HL-60/S4 (cell line): ENCODE data around the gene IL17B.

ENCODE experiments used
- in situ Hi-C: fragments of 300-500 bp; cut with MboI; formaldehyde crosslinking; loops from 2 replicates; pipeline ENCODE4 v1.14.3; 2022; ENCODE audit warnings: low sequenced_read_pairs

The IL17B gene

GRCh38 chr5:149363936-149364335, 15.2 kb downstream of the IL17B start:
- in situ Hi-C loops = no loop called here

DNA sequence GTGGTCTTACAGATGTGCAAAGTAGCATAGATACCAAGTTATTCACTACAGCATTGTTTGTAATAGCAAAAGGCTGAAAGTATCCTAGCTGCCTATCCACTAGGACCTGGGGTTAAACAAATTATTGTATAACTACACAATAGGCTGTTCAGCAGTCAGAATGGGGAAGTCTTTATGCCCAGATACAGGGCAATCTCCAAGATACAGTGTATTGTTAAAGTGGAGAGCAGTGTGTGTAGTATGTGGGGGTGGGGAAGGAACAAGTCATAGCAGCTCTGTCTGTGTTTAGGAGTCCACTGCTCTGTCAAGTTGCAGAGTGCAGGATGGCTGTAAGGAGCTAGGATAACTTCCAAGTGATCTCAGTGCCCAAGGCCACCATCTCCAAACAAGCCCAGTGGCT, 15.7 kb downstream of the IL17B start:
- in situ Hi-C loops = no loop called here

DNA sequence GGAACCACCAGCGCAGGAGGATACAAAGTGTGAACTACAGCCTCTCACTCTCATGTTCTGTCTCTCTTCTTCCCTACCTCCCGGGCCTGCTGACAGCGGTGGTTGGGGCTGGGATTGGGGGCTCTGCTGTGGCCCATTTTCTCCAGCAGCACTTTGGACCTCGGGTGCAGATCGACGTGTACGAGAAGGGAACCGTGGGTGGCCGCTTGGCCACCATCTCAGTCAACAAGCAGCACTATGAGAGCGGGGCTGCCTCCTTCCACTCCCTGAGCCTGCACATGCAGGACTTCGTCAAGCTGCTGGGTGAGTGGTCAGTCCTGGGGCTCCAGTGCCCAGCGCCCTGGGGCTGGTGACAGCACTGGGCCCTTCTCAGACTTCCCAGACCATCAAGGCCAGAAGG, 16.6 kb downstream of the IL17B start:
- in situ Hi-C loops = no loop called here

- in situ Hi-C loops = no loop called here
Observed at GRCh38 chr5:149360272-149360671, 18.8 kb downstream of the IL17B start.

GRCh38 chr5:149358868-149359495, 20.1 kb downstream of the IL17B start:
- in situ Hi-C loops = no loop called here

- in situ Hi-C loops = no loop called here
Observed at GRCh38 chr5:149358294-149358651, 20.8 kb downstream of the IL17B start.

DNA sequence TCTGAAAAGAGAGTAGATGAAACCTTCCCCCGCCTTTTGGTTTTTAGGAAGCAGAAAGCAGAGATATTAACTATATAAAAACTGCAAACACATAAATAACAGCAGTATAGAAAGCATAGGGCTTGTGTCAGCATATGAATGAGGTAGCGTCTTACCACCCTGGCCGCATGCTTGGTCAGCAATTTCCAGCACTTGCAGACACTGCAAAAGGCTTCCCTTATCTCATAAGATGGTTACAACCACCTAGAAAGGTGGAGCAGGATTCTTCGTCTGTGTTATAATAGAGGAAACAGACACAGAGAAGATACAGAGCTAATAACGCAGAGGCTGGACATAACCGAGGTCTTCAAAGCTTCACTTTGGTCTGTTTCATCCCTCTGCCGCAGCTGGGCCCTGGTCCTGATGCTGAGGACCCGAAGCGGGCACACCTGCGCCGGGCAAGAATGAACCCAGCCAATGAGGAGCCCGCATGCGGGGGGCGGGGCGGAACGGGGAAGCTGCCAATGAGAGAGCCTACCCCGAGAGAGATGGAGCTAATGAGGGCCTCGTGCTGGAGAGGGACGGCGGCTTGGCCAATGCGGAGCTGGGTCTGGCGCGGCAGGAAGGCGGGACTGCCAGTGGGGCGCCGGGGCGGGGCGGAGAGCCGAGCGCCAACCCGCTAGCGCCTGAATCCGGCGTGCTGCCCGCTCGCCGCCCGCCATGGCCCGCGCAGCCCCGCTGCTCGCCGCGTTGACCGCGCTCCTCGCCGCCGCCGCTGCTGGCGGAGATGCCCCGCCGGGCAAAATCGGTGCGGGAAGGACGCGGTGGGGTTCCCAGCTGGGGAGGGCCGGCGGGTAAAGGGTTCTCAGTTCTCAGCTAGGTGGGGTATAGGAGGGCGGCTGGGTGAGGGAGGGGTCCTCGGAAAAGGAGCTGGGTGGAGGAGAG, 21.5 kb downstream of the IL17B start, which contains the start of gene PCYOX1L:
Gene PCYOX1L (plus strand): TSS at position 677 of the 924 bp plus-strand sequence. CDS start 23 bp downstream, at position 700.
- in situ Hi-C loops = no loop called here

DNA sequence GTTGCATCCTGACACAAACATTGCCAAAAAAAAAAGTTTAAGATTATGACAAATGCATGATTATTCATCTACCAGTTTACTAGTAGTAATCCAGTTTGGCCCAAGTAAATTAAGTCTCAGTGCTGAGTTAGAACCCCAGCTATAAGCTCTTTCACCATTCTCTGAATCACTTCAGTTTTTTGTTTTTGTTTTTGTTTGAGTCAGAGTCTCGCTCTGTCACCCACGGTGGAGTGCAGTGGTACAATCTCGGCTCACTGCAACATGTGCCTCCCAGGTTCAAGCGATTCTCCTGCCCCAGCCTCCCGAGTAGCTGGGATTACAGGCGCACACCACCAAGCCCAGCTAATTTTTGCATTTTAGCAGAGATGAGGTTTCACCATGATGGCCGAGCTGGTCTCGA, 22.7 kb downstream of the IL17B start:
- in situ Hi-C loops = no loop called here

GRCh38 chr5:149355688-149356087, 23.4 kb downstream of the IL17B start:
- in situ Hi-C loops = no loop called here

- in situ Hi-C loops = no loop called here
Observed at GRCh38 chr5:149353911-149354310, 25.2 kb downstream of the IL17B start.

GRCh38 chr5:149352169-149352568, 26.9 kb downstream of the IL17B start:
- in situ Hi-C loops = no loop called here

- in situ Hi-C loops = no loop called here
Observed at GRCh38 chr5:149349382-149349781, 29.7 kb downstream of the IL17B start.

DNA sequence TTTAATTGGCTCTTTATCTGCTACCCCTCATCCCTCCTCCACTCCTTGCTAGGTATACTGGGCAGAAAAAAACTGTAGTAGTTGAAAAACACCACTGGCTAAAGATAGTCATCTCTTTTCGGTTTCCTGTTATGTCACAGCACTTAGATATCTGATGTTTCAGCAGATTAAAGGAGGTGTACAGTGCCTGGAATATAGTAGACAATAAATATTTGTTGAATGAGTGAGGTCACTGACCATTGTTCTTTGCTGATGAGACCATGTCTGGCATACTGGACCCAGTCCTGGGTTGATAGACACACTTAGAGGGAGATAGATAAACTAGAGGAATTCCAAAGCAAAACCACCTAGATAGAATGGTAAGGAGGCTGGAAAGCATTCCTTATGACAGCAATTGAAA, 30.6 kb downstream of the IL17B start:
- in situ Hi-C loops = no loop called here

GRCh38 chr5:149345892-149346222, 33.2 kb downstream of the IL17B start:
- in situ Hi-C loops = no loop called here

- in situ Hi-C loops = no loop called here
Observed at GRCh38 chr5:149345147-149345891, 33.8 kb downstream of the IL17B start, which contains the start of gene GRPEL2. Gene GRPEL2, plus strand, starts transcription at chr5:149345499. Its CDS starts 41 bp downstream, at chr5:149345540.

DNA sequence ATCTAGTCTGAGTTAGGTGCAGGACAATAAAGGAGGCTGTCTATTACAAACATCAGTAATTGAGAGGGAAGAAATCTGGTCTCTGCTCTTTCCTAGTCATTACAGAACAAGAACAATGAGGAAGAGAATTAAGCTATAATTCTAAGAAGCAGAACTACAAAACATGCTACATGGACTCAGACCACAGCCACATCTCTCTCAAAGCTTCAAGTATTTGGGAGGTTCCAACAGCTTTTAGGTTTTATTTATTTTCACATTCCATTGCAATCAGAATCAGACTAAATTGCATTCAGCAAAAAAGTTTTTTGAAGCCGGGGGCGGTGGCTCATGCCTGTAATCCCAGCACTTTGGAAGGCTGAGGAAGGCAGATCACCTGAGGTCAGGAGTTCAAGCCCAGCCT, 34.9 kb downstream of the IL17B start:
- in situ Hi-C loops = no loop called here

DNA sequence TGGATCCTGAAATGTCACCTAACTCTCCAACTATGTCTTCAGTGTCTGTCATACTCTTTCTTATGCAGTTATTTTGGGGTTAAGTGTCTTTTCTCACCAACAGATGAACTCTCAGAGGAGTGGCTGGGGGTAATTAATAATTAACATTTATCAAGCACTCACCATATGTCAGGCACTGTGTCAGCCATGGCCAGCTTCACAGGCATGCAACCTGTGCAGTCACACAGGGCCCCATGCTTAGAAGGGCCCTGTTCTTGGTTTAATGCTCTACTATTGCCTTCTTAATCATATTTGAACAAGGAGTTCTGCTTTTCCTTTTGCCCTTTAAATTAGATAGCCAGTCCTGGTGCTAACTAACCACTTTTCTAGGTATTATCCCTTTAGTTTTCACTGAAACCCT, 37.2 kb downstream of the IL17B start:
- in situ Hi-C loops = no loop called here

- in situ Hi-C loops = no loop called here
Observed at GRCh38 chr5:149340920-149341319, 38.2 kb downstream of the IL17B start.

DNA sequence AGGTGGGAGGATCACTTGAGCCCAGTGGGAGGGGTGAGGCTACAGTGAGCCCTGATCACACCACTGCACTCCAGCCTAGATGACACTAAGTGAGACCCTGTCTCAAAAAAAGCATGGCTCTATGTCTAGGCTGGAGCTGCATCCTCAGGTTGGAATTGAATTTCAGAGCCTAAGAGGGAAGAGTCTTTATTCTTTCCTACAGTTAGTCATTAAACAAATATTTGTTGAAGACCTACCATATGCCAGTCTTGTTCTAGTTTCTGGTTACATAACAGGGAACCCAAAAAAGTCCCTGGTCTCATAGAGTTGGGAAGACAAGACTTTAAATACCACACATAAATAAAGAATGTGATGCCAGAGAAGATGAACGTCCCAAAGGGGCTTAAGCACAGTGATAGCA, 40.7 kb downstream of the IL17B start:
- in situ Hi-C loops = no loop called here

- in situ Hi-C loops = no loop called here
Observed at GRCh38 chr5:149337736-149338135, 41.4 kb downstream of the IL17B start.

DNA sequence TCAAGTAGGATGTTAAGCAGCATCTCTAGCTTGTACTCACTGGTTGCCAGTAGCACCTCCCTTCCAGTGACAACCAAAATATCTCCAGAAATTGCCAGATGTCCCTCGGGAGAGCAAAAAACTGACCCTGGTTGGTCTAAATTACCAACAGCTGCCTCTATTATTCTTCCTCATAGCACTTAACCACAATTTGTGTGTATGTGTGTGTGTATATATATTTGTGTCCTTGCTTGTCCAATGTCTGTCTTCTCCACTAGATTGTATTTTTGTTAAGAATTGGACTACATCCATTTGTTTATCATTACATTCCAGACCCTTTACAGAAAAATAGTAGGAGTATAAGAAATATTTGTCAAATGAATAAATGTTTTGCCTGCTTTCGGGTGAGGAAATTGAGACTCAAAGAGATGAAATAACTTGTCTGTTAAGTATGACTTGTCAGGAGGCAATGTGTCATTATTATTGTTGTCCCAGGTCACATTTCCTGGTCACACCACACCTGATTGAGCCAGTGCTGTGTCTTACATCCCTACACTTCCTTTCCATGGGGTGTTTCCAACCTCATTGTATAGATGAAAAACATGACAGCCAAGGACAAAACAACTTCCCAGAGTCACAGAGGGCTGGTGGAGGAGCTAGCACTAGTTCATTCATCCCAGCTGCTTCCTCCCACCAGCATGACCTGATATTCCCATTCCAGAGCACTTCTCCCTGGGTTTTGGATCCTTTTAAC, 45.2 kb downstream of the IL17B start:
- in situ Hi-C loops = no loop called here
